PC-9 (cell line): Measurements from ENCODE around the gene CASP10.

Experiments used
- CTCF ChIP-seq: fragments of 200-600 bp; sonication (generic); conservative IDR thresholded peaks from 2 replicates; pipeline ENCODE4 v1.6.1; 2017; ENCODE audit warnings: mixed run types, antibody characterized with exemption, mild to moderate bottlenecking, moderate library complexity
- EZH2 ChIP-seq: fragments of 200-600 bp; sonication (generic); IDR thresholded peaks from 2 replicates; pipeline ENCODE4 v1.8.0; 2017; ENCODE audit warnings: antibody characterized with exemption, low read depth

GRCh38 chr2:201183365-201183727 is 405 bp downstream of the CASP10 start:
- TF ChIP-seq CTCF, result no peak
- no peak for TF ChIP-seq EZH2
